Stimulated activated CD4-positive, alpha-beta T cell treated with anti-CD3 and anti-CD28 coated beads, TNF-alpha, amount 100 ng/mL, for 4 hours (primary cell): Measurements from ENCODE around the gene PRB4.
"Not testable (repeated sequence)": the region's sequence is repeated elsewhere in the genome, so short reads cannot be mapped to it uniquely, and the experiment has no call there.

Experiments
- DNase-seq, 3 experiments: peaks; one replicate each; pipeline ENCODE4 v3.0.0-alpha.2; 2020; ENCODE audit warnings: low read depth in 3 of 3

Gene PRB4

GRCh38 chr12:11310336-11310735, at the start of gene PRB4:
Gene PRB4 (minus strand): TSS chr12:11310436. CDS start chr12:11310398, 38 bp downstream.
- DNase-seq, result no peak

GRCh38 chr12:11351736-11352135, 41.5 kb upstream of the PRB4 start:
- not testable (repeated sequence) for DNase-seq

GRCh38 chr12:11348439-11348838, 38.2 kb upstream of the PRB4 start:
- DNase-seq, result no peak

- DNase-seq, result no peak
These were observed 37.6 kb upstream of the PRB4 start for GRCh38 chr12:11347810-11348209.

- no peak for DNase-seq
These were observed 34.3 kb upstream of the PRB4 start for GRCh38 chr12:11344500-11344899.

- no peak for DNase-seq
These were observed 14.2 kb upstream of the PRB4 start for GRCh38 chr12:11324426-11324825.

- no peak for DNase-seq
These were observed 11.7 kb upstream of the PRB4 start for GRCh38 chr12:11321980-11322379.

- no peak for DNase-seq
These were observed 3.1 kb downstream of the PRB4 start for GRCh38 chr12:11307143-11307542.

GRCh38 chr12:11273449-11273848, 36.8 kb downstream of the PRB4 start:
- no peak for DNase-seq

- no peak for DNase-seq
These were observed 40.6 kb downstream of the PRB4 start, which contains the start of gene PRB3 for GRCh38 chr12:11269607-11270006. Gene PRB3 (minus strand): TSS chr12:11269707. CDS start chr12:11269669, 38 bp downstream.

- DNase-seq, result no peak
These were observed 45.7 kb downstream of the PRB4 start for GRCh38 chr12:11264501-11264900.
